ENCODE data around the gene TMOD1.

TMOD1 gene

DNA sequence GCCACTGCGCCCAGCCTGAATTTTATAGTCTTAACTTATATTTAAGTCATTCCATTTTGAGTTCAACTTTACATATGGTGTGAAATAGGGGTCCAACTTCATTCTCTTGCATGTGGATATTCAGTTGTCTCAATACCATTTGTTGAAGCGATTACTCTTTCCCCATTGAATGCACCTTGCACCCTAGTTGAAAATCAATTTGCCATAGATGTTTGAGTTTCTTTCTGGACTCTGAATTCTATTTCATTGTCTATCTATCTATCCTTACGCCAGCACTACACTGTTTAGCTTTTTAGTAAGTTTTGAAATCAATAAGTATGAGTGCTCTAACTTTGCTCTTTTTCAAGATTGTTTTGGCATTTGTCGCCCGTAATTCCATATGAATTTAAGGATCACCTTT, 49.8 kb downstream of the TMOD1 start:
- no peak for DNase-seq

DNA sequence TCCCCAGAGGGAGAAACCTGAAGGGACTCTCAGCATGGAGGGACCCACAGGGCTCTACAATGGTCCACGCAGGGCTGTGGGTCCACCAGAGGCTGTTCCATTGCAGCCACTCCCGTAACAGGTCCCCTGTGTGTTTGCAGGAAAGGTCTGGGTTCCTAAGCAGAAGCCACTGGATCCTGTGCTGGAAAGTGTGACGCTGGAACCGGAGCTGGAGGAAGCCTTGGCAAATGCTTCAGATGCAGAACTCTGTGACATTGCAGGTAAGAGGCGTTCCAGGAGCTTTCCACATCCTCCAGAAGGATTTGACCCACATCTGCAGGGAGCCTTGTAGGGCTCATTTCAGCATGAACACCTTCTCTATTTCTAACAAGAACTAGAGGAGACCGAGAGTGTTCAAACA, 51.7 kb downstream of the TMOD1 start:
- no peak for DNase-seq

DNA sequence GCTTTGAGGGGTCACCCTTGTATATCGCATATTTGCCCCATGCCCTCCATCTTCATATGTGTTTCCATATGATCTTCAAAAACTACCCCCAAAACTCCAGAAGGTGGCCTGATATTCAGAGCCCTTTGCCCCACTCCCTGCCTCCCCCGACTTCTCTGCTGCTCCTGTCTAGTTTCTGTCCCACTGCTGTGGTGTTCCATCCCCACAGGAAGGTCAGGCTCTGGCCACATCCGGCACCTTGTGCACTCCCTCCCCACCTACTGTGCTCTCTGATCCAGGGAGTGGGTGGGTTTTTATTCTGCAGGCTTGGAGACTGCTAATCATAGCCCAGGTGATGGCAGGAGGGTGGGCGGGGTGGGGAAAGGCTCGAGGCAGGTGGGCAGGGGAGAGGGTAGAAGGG, 52.4 kb downstream of the TMOD1 start:
- DNase-seq, result no peak

DNA sequence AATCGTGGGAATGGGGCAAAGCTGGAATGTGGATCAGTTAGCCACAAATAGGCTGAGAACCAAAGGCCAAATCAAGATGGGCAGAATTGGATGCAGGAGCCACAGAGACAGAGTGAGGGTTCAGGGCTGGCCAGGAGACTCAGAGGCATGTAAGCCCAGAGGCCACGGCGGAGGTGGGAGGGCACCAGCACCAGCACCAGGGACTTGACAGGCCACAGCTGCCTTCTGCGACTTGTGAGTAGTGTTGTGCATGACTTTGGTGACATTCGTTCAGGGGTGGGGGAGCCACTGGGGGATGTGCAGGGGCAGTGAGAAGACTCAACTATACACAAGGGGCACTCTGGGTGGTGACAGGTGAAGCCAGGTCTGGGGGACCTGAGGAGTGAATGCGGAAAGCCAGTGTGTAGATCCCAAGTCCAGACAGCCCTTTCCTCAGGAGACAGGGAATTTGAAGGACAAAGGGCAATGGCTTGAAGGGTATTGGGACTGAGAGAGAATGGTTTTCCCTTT, 53.2 kb downstream of the TMOD1 start:
- no peak for DNase-seq

DNA sequence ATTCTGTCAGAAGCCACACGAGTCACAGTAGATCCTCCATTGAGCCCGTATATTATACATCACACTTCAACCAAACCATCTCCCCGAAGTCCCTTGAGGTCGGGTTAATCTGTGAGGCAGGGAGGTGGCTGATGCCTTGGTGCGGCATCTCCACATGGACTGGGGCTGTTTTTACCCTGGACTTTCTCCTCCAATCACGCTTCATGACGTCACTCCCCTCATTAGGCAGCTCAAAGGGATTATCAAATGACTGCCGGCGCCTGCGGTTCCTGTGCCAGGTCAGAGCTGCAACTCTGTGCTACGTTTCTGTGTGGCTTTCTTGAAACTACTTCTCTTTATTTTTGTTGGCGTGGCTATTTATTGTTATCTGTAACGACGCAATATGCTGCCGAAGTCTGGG, 53.7 kb downstream of the TMOD1 start:
- no peak for DNase-seq

DNA sequence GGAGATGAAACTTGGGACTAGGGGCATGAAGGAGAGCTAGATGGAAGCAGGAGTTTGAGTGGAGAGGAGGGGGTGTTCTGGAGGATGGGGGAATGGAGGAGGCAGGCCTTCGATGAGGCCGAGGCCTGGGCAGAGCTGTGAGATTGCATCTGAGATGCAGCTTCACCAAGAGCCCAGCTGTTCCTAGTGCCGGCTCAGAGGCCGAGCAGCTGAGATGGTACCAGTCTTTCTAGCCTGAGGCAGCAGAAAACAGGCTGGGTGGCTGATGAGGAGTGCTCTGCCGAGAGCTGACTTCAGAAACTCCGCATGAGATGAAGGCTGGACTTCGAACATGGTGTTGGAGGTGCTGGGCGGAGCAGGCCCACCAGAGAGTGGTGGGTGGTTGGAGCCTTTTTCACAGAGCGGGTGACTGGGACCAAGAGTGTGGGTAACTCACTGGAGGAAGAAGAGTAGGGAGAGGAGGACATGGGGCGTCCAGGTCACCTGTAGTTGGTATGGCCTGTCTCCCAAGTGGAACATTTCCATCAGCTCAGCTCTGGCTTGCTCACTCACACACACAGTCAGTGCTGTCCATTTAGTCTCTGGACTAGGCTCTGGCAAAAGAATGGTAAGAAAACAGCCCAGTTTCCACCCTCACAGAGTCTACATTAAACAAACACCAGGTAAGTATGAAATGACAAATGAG, 54.7 kb downstream of the TMOD1 start:
- no peak for DNase-seq

DNA sequence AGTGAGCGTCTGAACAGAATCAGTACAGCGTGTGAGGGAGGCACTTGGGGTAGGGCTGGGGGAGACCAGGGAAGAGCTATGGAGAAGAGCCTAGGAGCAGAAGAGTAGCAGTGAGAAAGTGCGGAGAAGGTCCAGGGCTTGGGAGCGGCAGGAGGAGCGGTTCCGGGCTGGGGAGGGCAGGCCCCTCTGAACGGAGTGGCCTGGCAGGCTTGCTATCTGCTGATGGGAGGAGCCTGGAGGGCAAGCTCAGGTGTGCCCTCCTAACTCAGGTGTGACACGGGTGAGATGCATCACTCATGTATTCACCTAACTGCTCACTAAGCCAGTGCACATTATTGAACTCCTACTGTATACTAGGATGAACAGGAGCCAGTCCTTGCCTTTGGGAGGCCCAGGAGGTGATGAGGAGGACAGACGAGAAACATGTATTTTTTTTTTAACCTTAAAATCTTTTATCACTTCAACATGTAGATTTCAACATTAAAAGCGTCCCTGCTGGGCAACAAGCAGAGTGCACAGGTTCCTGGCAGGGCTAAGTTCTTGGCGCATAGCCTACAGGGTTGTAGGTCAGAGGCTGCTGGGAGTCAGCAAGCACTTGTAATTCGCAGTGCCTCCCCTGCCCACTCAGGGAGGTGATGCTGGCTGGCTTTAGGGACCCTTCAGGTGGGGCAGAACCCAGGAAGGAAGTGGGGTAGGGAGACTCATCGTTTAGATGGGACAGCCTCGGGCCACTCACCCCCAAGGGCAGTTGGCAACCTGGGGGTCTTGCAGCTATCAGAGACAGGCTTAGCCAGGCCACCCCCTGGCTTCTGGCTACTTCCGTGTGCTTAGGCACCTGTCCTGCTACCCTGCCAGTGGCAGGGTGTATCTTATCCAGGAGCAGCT, 55.5 kb downstream of the TMOD1 start:
- no peak for DNase-seq

DNA sequence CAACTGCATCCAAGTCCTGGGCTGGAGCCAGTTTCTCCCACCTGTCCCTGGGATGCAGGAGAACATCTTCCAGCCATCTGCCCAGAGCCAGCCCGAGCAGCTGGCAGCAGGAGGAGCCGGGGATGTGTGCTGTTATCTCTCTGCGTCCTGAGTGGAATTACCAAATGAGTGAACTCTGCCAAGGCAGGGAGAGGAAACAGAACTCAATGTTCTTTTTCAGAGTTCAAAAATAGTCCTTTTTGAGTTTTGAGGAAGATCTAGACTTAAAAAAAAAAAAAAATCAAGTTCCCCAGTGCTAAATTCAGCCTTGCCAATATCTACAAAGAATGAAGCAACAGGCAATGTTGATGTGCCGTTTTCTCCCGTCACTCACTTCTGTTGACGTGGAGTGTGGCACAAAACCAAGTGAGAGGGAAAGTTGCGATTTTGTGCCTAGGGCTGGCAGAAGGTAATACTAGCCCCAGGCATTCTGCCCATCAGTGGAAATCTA, 56.2 kb downstream of the TMOD1 start:
- DNase-seq, result peak; percentile 66 to 68

DNA sequence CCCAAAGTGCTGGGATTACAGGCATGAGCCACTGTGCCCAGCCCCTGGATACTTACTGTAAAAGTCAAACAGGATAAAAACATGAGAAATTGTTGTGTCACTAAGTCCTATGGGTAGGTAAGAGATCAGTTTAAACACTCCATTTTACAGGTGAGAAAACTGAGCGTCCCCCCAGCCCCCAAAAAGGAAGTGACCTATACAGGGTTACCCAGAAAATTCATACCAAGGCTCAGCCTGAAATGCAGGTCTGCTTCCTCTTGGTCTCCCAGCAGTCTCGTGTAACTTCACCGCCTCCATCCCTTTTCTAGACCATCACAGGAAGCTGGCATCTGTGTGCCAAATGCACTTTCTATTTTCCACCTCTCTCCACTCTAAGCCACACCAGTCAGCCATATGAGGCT, 57.2 kb downstream of the TMOD1 start:
- no peak for DNase-seq

DNA sequence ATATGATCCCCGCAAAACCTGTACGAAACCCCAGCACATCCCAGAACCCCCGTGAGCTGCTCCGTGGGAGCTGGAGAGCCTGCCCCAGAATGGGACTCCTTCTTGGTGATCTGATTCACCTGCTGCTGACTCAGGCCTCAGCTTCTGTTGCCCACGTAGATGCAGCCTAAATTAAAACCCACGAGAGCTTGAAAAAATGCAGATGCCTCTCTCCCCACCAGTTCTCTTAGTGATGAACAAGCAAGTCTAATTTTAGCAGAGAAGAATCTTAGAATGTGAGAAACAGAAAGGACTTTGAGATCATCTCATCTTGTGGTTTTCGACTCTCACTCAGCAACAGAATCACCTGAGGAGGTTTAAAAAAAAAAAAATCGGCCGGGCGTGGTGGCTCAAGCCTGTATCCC, 57.6 kb downstream of the TMOD1 start:
- no peak for DNase-seq

DNA sequence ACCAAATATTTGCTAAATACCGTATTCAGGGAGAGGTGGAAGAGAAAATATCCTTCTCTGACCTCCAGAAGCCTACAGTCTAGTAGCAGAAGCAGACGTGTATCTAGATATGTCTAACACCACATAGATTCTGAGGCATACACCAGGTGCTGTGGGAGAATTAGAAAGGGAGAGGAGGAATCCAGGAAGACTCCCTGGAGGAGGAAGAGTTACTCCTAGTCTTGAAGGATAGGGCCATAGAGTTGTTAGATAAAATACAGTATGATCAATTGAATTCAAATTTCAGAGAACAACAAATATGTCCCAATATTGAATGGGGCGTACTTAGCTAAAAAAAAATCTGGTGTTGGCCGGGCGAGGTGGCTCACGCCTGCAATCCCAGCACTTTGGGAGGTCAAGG, 58.7 kb downstream of the TMOD1 start:
- DNase-seq, result no peak

DNA sequence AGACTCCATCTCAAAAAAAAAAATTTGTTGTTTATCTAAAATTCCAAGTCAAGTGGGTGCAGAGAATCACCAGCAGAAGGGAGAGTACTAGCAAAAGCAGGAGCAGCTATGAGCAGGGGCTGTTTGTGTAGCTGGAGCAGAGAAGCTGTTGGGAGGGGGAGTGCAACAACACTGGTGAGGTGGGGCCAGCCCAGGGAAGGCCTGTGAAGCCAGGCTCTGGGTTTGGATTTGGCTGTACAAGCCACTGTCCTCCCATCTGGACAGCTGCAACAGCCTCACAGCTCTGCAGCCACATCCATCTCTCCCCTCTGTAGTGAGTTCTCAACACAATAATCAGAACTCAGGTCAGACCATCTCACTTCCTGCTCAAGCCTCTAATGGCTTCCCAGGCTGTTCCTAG, 59.4 kb downstream of the TMOD1 start:
- no peak for DNase-seq

DNA sequence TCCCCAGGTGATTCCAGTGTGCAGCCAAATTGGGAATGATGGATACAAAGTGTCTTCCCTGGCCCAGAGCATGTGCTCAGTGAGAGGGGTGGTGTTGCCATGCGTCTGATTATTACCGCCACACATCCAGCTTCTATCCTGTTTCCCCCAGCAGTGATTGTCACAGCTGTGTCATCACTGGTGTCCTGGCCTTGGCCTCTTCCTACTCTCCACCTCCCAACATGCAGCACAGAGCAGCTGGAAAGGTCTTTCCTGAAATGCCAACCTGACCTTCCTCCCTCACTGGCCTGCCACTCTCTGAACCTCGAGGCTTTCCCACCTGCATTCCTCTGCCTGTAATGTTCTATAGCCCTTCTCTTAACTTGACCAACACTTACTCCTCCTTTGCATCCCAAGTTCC, 60.0 kb downstream of the TMOD1 start:
- no peak for DNase-seq

DNA sequence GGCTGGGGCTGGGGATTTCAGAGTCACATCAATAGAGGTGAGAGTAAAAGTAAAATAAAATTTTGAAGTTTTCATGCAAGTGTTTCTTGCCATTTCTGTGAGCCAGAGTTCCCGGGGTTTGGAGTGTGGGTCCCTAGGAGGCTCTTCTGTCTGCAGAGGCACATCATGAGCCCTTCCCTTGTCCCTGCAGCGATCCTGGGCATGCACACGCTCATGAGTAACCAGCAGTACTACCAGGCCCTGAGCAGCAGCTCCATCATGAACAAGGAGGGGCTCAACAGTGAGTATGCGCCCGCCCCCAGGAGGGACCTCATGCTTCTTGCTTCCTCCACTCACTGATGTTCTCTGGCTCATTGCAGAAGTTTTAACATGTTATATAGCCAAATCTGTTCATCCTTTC, 61.1 kb downstream of the TMOD1 start:
- DNase-seq, result no peak

DNA sequence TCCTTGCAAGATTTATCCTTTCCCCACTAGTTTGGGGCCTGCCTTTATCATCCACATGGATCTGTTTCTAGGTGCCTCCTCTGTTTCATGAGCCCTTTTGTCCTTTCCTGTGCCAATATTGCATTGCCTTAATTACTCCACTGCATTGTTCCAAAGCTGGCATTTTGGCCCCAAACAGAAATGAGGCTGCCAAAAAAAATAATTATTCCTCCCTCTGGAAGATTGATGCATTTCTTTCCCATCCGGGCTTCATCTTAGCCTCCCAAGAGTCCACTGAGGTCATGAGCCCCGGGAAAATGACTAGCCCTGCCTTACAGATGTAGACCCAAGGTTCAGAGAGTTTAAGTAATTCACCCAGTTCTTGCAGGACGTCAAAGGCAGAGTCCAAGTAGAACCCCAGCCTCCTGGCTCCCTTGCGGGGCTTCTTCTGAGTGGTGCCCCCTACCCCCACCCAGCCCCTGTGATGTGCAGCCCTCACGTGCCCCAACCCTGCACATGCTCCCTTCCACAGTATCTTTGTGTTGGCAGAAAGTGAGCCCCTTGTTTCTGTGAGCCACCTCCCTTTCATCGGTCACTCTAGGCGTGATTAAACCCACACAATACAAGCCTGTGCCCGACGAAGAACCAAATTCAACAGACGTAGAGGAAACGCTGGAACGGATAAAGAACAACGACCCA, 62.1 kb downstream of the TMOD1 start:
- DNase-seq, result no peak

DNA sequence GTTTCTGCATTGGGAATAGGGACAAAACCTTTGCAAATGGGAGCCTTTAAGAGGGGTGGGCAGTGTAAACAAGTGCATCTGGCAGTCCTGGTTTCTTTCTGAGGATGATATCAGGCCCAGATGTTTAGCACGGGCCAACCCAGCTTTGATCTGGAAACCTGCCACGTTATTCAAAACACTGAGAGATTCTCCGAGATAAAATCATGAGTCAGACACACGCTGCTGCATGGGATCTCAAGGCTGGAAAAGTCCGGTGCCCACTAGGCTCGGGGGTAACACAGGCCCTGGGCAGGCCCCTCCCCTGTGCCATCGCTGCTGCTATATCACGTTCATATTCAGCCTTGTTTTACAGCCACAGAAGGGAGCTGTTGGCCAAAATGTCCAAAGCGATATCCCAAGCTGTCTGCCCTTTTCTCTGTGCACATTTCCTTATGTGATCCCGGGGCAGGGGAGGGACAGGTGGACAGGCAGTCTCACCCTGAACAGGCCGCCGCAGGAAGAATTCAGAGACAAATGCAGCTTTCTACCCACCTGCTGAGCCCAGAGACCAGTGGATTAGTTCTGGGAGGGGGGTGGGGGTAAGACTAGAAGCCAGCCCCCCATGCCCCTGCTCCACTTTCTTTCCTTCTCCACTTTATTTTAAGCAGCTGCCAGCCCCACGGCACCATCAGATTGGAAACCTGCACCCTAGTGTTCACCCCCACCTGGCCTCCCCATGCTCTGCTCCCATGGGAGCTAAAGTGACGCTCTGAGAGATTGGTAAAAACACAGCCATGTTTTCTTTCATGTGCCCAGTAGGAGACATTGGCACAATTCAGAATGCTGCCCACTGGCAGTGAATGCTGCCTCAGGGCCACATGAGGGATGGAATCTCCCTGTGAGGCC, 63.1 kb downstream of the TMOD1 start:
- DNase-seq, result no peak

DNA sequence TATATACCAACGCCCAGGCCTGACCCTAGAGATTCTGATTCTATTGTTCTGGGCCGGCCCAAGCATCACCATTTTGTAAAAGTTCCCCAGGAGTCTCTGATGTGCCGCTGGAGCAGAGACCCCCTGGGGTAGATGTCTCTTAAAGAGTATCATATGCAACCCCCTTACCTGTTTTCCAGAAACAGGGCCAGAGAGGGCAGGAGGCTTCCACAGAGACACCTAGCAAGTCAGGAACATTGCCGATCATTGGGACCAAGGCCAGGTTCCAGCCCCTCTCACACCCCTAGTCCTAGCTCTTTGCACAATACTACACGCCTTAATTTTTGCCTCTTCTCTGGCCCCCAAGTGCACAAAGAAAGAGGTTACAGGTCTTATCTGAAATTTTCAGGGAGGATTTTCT, 63.8 kb downstream of the TMOD1 start:
- DNase-seq, result no peak

DNA sequence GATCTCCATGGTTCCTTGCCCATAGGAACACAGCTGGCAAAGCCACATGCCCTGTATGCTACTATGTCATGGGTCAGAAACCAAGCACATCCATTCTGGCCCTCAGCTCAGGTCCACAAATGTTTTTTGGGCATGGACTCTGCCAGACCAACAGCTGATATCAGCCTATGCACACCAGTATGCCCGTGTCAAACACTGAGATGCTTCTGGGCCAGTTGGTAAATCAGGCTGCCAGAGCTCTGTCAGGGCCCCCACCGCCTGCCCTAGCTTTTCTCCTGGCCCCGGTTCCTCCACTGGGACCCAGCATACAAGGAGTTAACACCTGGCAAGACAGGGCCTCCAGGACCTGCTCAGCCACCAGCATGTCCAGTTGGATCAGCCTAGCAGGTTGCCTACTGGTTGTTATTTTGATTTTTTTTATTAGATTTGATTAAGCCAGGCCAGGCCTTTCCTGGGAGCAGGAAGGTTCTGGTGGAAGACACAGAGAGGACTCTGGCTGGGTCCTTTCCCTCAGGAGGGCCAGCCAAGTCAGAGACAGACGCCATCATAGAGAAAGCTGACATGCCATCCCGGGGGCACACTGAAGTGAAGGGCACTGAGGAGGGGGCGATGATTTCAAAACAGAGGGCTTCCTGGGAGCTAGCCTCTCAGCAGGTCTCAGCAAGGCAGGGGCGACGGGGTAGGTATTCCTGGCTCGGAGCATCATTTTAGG, 65.9 kb downstream of the TMOD1 start:
- DNase-seq, result no peak

DNA sequence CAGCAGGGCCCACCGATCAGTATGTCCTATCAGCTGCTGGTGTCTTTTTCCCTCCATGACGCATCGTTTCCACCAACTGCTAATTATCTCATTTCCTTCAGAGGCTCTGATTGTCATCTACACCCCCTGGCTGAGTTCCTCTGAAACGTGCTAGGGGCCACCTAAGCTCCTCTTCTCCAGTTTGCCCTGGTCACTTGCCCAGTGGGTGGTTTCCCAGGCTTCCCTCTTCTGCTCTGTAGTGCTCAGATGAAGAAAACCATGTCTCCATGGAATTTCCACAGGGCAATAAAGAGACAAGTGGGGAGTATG, 66.4 kb downstream of the TMOD1 start:
- DNase-seq, result no peak

DNA sequence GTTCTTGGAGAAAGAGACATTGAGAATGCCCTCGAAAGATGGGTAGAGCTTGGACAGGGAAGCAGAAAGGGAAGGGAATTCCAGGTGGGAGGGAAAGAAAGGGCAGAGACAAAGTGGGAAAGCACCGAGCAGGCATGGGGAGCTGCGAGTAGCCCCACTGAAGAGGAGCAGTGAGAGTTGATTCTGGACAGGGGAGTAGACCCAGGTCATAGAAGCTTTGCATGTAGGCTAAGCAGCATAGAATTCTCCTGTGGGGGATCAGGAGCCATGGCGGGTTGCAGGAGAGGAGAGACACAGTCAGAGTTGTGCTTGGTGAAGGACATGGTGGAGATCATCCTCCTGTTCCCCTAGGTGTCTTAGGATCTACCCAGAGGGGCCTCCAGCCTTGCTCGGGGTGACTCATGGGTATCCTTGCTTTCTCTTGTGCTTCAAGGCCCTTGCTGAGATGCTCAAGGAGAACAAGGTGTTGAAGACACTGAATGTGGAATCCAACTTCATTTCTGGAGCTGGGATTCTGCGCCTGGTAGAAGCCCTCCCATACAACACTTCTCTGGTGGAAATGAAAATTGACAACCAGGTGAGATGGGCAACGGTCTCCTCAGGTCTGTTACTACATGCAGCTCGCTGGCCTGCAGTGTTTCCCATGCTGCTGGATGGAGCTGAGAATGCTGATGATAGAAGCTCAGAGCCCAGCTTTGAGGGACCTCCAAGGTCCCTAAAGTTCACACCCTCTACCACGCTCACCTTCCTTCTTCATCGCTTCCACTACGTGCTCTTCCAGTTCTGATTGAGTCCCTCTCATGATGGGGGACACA, 67.2 kb downstream of the TMOD1 start:
- no peak for DNase-seq

DNA sequence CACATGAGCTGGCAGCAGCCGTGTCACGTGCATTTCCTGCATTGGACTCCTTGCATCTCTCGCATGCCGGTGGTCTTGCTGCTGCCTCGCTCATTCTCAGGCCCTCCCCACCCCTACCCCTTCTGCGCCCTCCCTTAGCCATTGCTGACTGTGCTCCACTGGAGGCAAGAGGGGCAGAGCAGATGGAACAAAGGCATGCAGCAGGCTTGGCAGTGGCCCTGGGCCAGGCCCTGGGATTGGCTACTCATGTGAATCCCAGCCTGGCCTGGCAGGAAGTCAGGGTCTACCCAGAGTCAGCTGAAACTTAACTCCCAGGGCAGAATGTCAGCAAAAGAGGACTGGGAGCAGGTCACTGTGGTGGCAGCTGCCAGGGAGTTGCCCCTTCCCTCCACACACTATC, 69.4 kb downstream of the TMOD1 start:
- no peak for DNase-seq

All from SHP77 (cell line).